ENCODE measurements around the gene HDAC9. TPM values are rescaled to one million over a fixed set of nuclear protein-coding genes. Genes with fewer than 3 reads are reported as not detected.

The HDAC9 gene
- total RNA-seq, 1 experiment from 2014 or later, result 7.7 TPM

- H2BK20ac ChIP-seq (ENCODE audit: low read depth, low read length, poor library complexity, severe bottlenecking), result no peak overlapping the region
- H2BK5ac ChIP-seq (ENCODE audit: insufficient read length, low read length), result no peak overlapping the region
- Mint-ChIP-seq H3K27me3 (ENCODE audit: low read depth) (no peaks in the 10 kb centered on the region), H3K4me1 (0 out of 4 replicates have a peak, but pooled peaks cover 0 to 3% of the 10 kb centered on the region in 2 experiments), H3K36me3 (ENCODE audit: insufficient read depth in 1 of 3, low read depth in 3 of 3) (no peaks in the 10 kb centered on the region), H3K9me3 (no peaks in the 10 kb centered on the region), H3K27ac (no peak overlapping the region), H3K4me3 (no peak overlapping the region)
- no peaks in the 10 kb centered on the region for H4K20me1 ChIP-seq (ENCODE audit: control insufficient read depth, insufficient read depth, insufficient read length)
- no peak overlapping the region for H3K9ac ChIP-seq (ENCODE audit: extremely low read depth, insufficient read length, low read length)
- H3K4me2 ChIP-seq (ENCODE audit: insufficient read depth, insufficient read length, low read length), result no peak overlapping the region
- H3K79me2 ChIP-seq (ENCODE audit: insufficient read depth, low read length), result no peaks in the 10 kb centered on the region
- no peak overlapping the region for H3T11ph ChIP-seq (ENCODE audit: low read length)
- no peak overlapping the region for H4K5ac ChIP-seq (ENCODE audit: insufficient read length, low read depth, low read length)
- H3K4ac ChIP-seq (ENCODE audit: low read depth, low read length), result no peak overlapping the region
- H4K8ac ChIP-seq (replicated peaks; ENCODE audit: insufficient read length, low read depth, low read length), result no peak overlapping the region
- no CpG with 5 or more reads among the region's 1 CpG for WGBS (ENCODE audit: extremely low coverage, insufficient read length, low lambda C conversion rate)
- H3K27ac ChIP-seq (ENCODE audit: insufficient read length, low read depth, low read length), result no peak overlapping the region
- H2AK5ac ChIP-seq (ENCODE audit: insufficient read length, low read length), result no peak overlapping the region
- no peaks in the 10 kb centered on the region for H3K9me3 ChIP-seq (ENCODE audit: control insufficient read depth, low read depth, low read length)
- H3K27me3 ChIP-seq (ENCODE audit: insufficient read depth, low read length), result no peaks in the 10 kb centered on the region
- DNase-seq, result no peak
- no peaks in the 10 kb centered on the region for H3K4me1 ChIP-seq (ENCODE audit: insufficient read depth, low read length)
- no peak overlapping the region for H3K23ac ChIP-seq (ENCODE audit: insufficient read length, low read depth, low read length)
- no peak overlapping the region for H2BK15ac ChIP-seq (ENCODE audit: low read depth, low read length)
- H3K79me1 ChIP-seq (ENCODE audit: insufficient read depth, low read depth, low read length, poor library complexity, severe bottlenecking), result no peaks in the 10 kb centered on the region
- no peak overlapping the region for H3K18ac ChIP-seq (ENCODE audit: insufficient read length, low read depth, low read length)
- H3K56ac ChIP-seq (ENCODE audit: insufficient read length, low read depth, low read length), result no peak overlapping the region
- H2AFZ ChIP-seq (ENCODE audit: low read length), result no peak overlapping the region
- H2BK12ac ChIP-seq (ENCODE audit: insufficient read length, low read depth, low read length), result no peak overlapping the region
- no peak overlapping the region for H2BK120ac ChIP-seq (ENCODE audit: low read depth, low read length, poor library complexity, severe bottlenecking)
- H3K14ac ChIP-seq (ENCODE audit: insufficient read depth, low read length), result no peak overlapping the region
- H4K91ac ChIP-seq (ENCODE audit: insufficient read length, low read depth, low read length), result no peak overlapping the region
- H3K23me2 ChIP-seq (ENCODE audit: insufficient read length, low read depth, low read length, poor library complexity, severe bottlenecking), result no peaks in the 10 kb centered on the region
- TF ChIP-seq CTCF (conservative IDR thresholded peaks at IDR 0.05), result no peak
Measured at GRCh38 chr7:18572885-18573284, 77.3 kb downstream of the HDAC9 start.

All from H9 (cell line).